NCI-H128 (cell line): ENCODE data around the gene KCNAB1.
"Not testable (repeated sequence)": the region's sequence is repeated elsewhere in the genome, so short reads cannot be mapped to it uniquely, and the experiment has no call there.

ENCODE experiments used
- DNase-seq: peaks from one replicate; lab custom pipeline; 2025; ENCODE audit not compliant: unreplicated experiment; lab: John Stamatoyannopoulos, UW

Gene KCNAB1

DNA sequence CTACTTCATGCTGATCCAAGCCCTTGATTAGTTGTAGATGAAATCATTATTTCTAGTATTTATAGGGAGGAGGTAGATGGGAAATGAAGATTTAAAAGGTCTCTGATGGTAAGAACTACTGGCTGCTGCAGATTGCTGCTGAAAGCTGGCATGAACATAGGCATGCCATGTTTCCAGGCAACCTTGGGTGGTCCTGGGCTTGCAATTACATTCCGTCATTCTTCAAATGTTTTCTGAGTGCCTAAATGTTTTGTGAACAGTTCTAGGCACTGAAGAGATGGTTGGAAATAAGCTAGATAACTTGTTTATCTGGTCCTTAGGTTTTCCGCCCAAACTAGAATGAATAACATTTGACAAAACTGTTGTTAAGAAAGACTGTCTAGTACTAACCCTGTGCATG, 95.8 kb downstream of the KCNAB1 start:
- DNase-seq = no peak

DNA sequence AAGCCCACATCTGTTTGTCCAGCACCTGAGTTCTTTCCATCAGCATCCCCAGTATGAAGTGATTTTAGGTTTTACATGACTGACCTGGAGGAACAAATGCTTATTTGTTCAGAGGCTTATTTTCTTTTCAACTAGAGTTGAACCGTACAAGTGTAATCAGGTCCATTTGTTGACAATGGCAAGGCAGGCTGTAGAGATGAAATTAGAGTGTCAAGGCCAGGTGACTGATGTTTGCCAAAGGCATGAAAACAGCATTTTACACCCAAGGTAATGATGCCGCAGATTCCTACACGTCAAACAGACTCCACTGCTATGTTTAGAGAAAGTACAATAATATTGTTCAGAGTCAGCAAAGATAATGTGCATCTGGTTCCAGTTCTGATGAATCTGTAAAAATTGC, 96.5 kb downstream of the KCNAB1 start:
- no peak for DNase-seq

DNA sequence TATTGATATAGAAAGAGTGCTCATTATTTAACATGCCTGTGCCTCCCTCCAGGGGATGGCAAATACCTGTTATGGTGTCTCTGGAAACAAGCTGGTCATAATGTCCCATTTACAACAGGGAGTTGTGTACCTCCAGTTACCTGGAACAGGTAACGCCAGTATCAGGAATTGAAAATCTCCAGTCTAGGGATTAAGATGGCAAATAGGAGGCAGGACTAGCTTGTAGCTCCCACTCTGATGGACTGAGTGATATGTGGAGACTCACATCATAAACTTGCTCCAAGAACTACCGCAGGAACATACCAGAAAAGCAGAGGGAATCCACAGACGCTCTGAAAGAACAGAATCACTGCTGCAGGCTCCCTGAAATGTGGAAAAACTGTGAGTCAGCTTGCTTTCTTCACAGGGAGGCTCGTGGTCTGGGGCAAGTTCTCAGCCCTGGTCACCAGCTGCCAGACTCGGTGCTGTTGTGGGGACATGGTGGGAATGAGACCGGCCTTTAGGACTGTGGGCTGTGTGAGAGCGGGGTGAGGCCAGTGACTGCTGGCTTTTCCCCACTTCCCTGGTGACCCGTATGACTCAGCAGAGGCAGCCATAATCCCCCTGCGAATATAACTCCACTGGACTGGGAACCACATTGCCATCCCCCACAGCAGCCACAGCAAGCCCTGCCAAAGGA, 97.4 kb downstream of the KCNAB1 start:
- no peak for DNase-seq

GRCh38 chr3:156218353-156218744, 98.0 kb downstream of the KCNAB1 start:
- peak; percentile 31 for DNase-seq

DNA sequence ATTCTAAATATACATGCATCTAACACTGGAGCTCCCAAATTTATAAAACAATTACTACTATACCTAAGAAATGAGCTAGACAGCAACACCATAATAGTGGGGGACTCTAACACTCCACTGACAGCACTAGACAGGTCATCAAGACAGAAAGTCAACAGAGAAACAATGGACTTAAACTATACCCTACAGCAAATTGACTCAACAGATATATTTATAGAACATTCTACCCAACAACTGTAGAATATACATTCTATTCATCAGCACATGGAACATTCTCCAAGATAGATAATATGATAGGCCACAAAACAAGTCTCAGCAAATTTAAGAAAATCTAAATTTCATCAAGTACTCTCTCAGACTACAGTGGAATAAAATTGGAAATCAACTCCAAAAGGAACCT, 102.0 kb downstream of the KCNAB1 start:
- DNase-seq = not testable (repeated sequence)

DNA sequence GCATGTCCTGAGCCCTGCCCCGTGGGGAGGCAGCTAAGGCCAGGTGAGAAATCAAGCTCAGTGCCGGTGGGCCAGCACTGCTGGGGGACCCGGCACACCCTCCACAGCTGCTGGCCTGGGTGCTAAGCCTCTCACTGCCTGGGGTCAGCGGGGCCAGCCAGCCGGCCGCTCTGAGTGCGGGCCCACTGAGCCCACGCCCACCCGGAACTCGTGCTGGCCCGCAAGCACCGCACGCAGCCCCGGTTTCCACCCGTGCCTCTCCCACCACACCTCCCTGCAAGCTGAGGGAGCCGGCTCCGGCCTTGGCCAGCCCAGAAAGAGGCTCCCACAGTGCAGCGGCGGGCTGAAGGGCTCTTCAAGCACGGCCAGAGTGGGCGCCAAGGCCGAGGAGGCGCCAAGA, 103.7 kb downstream of the KCNAB1 start:
- not testable (repeated sequence) for DNase-seq

- DNase-seq = no peak
Measured at GRCh38 chr3:156226676-156227420, 106.5 kb downstream of the KCNAB1 start.

- DNase-seq = no peak
Measured at GRCh38 chr3:156227704-156228103, 107.3 kb downstream of the KCNAB1 start.

DNA sequence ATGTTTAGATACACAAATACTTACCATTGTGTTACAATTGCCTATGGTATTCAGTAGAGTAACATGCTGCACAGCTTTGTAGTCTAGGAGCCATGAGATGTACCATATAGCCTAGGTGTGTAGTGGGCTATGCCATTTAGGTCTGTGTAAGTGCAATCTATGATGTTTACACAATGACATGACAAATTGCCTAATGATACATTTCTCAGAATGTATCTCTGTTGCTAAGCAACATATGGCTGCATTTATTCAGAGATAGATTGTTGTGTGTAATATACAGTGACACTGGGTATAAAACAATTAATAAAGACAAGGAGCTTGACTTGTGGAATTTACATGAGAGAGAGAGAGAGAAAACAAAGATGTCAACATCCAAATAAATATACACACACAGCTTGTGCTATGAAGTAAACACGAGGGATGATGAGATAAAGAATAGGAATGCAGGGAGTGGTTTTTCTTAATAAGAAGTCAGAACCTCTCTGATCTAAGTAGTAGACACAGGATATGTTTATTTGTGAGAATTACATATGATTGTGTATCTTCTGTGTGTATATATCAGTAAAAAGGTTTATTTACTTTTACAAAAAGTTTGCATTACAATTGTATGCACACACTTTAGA, 110.0 kb downstream of the KCNAB1 start:
- DNase-seq = no peak

- not testable (repeated sequence) for DNase-seq
Measured at GRCh38 chr3:156231221-156231620, 110.8 kb downstream of the KCNAB1 start.

- no peak for DNase-seq
Measured at GRCh38 chr3:156233876-156234275, 113.5 kb downstream of the KCNAB1 start.

GRCh38 chr3:156236556-156237260, 116.3 kb downstream of the KCNAB1 start:
- no peak for DNase-seq

GRCh38 chr3:156240642-156241041, 120.3 kb downstream of the KCNAB1 start:
- DNase-seq = no peak

DNA sequence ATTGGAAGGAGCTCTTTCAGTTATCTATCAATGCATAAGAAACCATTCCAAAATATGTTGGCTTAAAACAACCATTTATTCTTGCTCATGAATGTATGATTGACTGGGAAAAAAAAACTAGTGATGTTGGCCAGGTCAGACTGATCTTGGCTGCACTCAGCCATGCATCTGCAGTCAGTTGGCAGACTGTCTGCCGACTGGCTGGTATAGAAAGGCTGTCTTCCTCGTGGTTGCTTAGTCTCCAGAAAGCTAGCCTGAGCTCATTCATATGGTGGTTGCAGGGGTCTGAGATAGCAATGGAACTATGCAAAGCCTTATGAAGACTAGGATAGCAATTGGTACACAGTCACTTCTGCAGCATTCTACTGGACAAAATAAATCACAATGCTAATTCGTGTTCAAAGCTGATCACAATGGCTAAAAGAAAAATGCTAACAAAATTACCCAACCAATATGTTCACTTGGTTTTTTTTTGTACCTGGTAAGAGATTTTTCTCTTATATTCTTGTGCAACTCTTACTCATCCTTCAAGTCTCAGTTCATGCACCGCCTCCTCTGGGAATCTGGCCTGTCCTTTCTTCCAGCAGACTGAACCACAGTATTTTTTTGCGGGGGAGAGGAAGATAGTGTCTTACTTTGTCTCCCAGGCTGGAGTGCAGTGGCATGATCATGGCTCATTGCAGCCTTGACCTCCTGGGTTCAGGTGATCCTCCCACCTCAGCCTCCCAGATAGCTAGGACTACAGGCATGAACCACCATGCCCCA, 126.8 kb downstream of the KCNAB1 start:
- no peak for DNase-seq

DNA sequence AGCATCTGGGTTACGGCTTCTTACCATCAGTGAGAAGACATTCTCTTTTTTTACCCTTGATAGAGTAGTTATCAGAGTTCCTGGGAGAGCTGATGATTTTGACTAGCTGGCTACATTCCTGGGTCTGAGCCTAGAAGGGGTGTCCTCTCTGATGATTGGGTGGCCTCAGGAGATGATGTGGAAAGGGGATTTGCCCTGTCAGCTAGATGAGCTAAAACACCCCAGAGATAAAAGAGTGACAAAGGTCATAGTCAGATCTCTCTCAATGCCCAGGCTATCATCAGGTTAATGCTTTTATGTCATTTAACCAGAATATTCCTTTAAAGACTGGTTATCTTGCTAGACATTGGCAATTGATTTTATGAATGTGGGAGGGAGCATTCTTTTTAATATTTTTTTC, 130.2 kb downstream of the KCNAB1 start:
- no peak for DNase-seq

DNA sequence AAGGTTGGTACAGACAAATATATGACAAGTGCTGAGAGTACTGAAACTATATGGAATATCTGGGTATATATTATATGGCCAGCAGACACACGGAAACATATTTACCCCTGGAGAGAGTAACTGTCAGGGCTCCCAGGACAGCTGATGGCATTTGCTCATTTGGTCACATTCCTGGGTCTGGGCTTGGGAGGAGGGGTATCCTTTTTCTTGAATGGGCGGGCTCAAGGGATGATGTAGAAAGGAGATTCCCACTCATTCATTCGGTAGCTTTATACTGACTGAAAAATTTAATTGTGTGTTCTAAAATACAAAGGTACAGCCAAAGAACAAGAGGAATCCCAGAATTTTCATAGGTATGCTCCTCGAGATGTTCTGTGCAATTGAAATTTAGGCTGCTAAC, 131.0 kb downstream of the KCNAB1 start:
- DNase-seq = no peak

- DNase-seq = no peak
Measured at GRCh38 chr3:156252656-156253055, 132.3 kb downstream of the KCNAB1 start.

DNA sequence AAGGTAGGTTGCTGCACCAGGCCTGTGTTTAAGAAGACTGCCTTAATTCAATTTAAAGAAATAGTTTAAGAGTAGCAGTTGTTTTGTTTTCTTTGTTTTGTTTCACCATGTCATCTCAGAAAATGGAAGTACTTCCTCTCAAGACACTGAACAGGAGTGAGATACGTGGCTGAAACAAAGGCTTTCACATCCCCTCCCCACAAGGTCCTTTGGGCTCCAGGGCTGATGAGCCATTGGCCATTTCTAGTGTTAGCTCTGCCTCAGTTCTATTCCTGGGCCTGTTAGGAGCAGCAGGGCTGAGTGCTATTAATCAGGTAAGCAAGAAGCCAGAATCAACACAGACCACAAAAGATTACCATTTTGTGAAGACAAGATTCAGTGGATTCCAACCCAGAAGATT, 132.8 kb downstream of the KCNAB1 start:
- no peak for DNase-seq

- no peak for DNase-seq
Measured at GRCh38 chr3:156256256-156256655, 135.9 kb downstream of the KCNAB1 start.

GRCh38 chr3:156256945-156257344, 136.6 kb downstream of the KCNAB1 start:
- DNase-seq = no peak

DNA sequence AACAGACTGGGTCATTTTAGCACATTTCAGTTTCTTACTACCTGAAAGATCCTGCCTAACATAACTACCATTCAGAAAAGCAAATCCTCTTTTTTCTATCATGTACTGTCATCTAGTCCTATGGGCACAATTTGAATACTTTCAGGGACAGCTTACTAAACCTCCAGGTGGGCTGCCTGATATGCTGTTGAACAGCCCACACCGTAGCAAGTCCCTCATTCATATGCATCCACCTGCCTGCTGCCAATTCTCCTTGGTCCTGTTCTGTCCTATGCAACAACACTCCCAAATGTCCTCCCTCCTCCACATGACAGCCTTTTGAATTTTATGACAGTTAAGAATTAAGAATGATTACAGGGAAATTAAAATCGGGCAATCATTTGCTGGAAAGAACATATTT, 137.9 kb downstream of the KCNAB1 start:
- no peak for DNase-seq
